HepG2 (cell line): ENCODE results near the gene SOS2. TPM values are rescaled to one million over a fixed set of nuclear protein-coding genes. Genes with fewer than 3 reads are reported as not detected.

Experiments used
- ATAC-seq: fragments of 200-7000 bp; cut with Tn5 transposase; 3 replicates; pipeline ENCODE4 v1.9.1; 2020; ENCODE audit warnings: mild to moderate bottlenecking, moderate library complexity
- BruUV-seq: library from RNA; stranded (reverse); fragments of 400-500 nt; replicated peaks from 2 replicates; lab custom pipeline; 2021; lab: Mats Ljungman, UMichigan
- CTCF ChIA-PET: fragments of 300-600 bp; formaldehyde crosslinking; extraction: SDS; loops from one replicate; lab custom pipeline; 2021; ENCODE audit warnings: low total read pairs, inconsistent platforms, low intra/inter-chr PET ratio; lab: Yijun Ruan, JAX
- POLR2A ChIA-PET: fragments of 350-600 bp; sonication (Branson Sonifier 250); formaldehyde crosslinking; loops from one replicate; lab custom pipeline; 2020; ENCODE audit warnings: antibody characterized with exemption, inconsistent platforms; lab: Yijun Ruan, JAX
- DNase-seq: peaks from one replicate; pipeline ENCODE4 v3.0.0-alpha.2; 2015; ENCODE audit warnings: low spot score
- FAIRE-seq: peaks from 3 replicates; lab custom pipeline; 2011; peaks lifted over from hg19 to GRCh38; lab: Jason Lieb, UNC
- H2AFZ ChIP-seq: one replicate; pipeline ENCODE4 v1.6.1; 2011; ENCODE audit warnings: low read length, inconsistent platforms
- H3K27ac ChIP-seq: fragments of 300-600 bp; 3 replicates; pipeline ENCODE4 v1.8.0; 2011; ENCODE audit warnings: mixed run types, mild to moderate bottlenecking, mixed read lengths, low read length, inconsistent platforms; ENCODE audit not compliant: insufficient read depth; ENCODE audit errors: extremely low read length
- H3K27me3 ChIP-seq, 2 experiments: fragments of 200-600 bp in 1 of 2; 2 replicates in 1 of 2; 3 replicates in 1 of 2; pipeline versions ENCODE4 v1.6.0 to v1.8.0; 2011; ENCODE audit warnings: low read length in 2 of 2, mild to moderate bottlenecking in 2 of 2, moderate library complexity in 2 of 2, inconsistent platforms in 1 of 2; ENCODE audit not compliant: insufficient read depth in 2 of 2, control insufficient read depth in 1 of 2
- H3K36me3 ChIP-seq, 2 experiments: fragments of 200-600 bp in 1 of 2; replicated peaks in 1 of 2; 2 replicates in 1 of 2; 3 replicates in 1 of 2; pipeline versions ENCODE4 v1.5.1 to v1.8.0; 2011; ENCODE audit warnings: low read length in 2 of 2, inconsistent platforms in 1 of 2; ENCODE audit not compliant: insufficient read depth in 2 of 2, control insufficient read depth in 1 of 2
- H3K4me1 ChIP-seq: 2 replicates; pipeline ENCODE4 v1.5.1; 2012; ENCODE audit warnings: low read length, inconsistent platforms; ENCODE audit not compliant: insufficient read depth
- H3K4me2 ChIP-seq: 2 replicates; pipeline ENCODE4 v1.6.0; 2011; ENCODE audit warnings: low read depth, low read length, inconsistent platforms
- H3K4me3 ChIP-seq, 3 experiments: fragments of 200-600 bp in 1 of 3; sonication (generic), shearing (Covaris generic) in 1 of 3; replicated peaks in 1 of 3; 2 replicates each; pipeline ENCODE4 v1.5.1; 2011 to 2016; ENCODE audit warnings: low read length in 3 of 3, inconsistent platforms in 2 of 3, low read depth in 2 of 3, mild to moderate bottlenecking in 2 of 3, control low read depth in 1 of 3, mixed read lengths in 1 of 3; ENCODE audit not compliant: insufficient read depth in 1 of 3
- H3K79me2 ChIP-seq: one replicate; pipeline ENCODE4 v1.6.1; 2011; ENCODE audit warnings: low read length, inconsistent platforms; ENCODE audit not compliant: insufficient read depth
- H3K9ac ChIP-seq: 2 replicates; pipeline ENCODE4 v1.6.0; 2011; ENCODE audit warnings: mild to moderate bottlenecking, low read depth, low read length, inconsistent platforms; ENCODE audit not compliant: insufficient read depth
- H3K9me3 ChIP-seq: 2 replicates; pipeline ENCODE4 v1.5.1; 2012; ENCODE audit warnings: mild to moderate bottlenecking, low read length
- H4K20me1 ChIP-seq: 2 replicates; pipeline ENCODE4 v1.6.0; 2011; ENCODE audit warnings: inconsistent platforms, mild to moderate bottlenecking, low read length, moderate library complexity; ENCODE audit not compliant: insufficient read depth
- HHEX ChIP-seq: IDR thresholded peaks from 2 replicates; pipeline ENCODE4 v1.6.1; 2016; ENCODE audit warnings: control low read depth
- PHB2 ChIP-seq: fragments of 450-650 bp; IDR thresholded peaks from 2 replicates; pipeline ENCODE4 v1.6.1; 2018; ENCODE audit not compliant: partially characterized antibody
- WGBS: methylation state at CpG from one replicate; pipeline ENCODE4 v1.1.6; 2017; ENCODE audit warnings: low lambda C conversion rate; 5-methylcytosine and 5-hydroxymethylcytosine counted together
- in situ Hi-C: cut with HindIII; loops from 2 replicates; pipeline ENCODE4 v1.10.0; 2017; ENCODE audit warnings: low pct_unique_long_range_greater_than_20kb; ENCODE audit not compliant: extremely low pct_ligation_motif_present
- intact Hi-C: fragments of 100-400 bp; cut with micrococcal nuclease; formaldehyde crosslinking; loops from one replicate; pipeline ENCODE4 v1.10.0; 2022; ENCODE audit not compliant: unreplicated experiment
- polyA plus RNA-seq, 8 experiments: library from polyadenylated mRNA; depleted of rRNA in 3 of 8; stranded (reverse) in 7 of 8; unstranded in 1 of 8; fragments of >200 nt; fragmentation: Illumina TruSeq in 4 of 8; extraction: Trizol in 4 of 8; gene quantifications; 2 replicates each; pipeline versions ENCODE4 v1.2.1 to v1.2.3, GENCODE V29; 2011 to 2016; ENCODE audit warnings: low read depth in 4 of 8, missing spikeins in 1 of 8, mixed read lengths in 1 of 8; ENCODE audit not compliant: insufficient read depth in 1 of 8
- total RNA-seq, 5 experiments: library from RNA; depleted of rRNA; stranded (reverse); fragments of >200 nt; fragmentation: Illumina TruSeq; extraction: Trizol; gene quantifications; 2 replicates each; pipeline ENCODE4 v1.2.3, GENCODE V29; 2016; ENCODE audit warnings: low read depth in 1 of 5
- TF ChIP-seq, protein P1 (sequence below): sonication (generic); formaldehyde crosslinking; IDR thresholded peaks from 2 replicates; pipeline ENCODE4 v1.4.0; 2020; ENCODE audit warnings: missing genetic modification reagents
- TF ChIP-seq, protein P2 (sequence below): sonication (generic); formaldehyde crosslinking; IDR thresholded peaks from 2 replicates; pipeline ENCODE4 v1.8.0; 2022; ENCODE audit warnings: missing genetic modification reagents, mild to moderate bottlenecking, inconsistent platforms, borderline replicate concordance

The SOS2 gene
- total and polyA plus RNA-seq, 2 of the 13 experiments (the other 11 are each of a cell fraction or from before 2014, with no cell fraction given), result 9.3 to 12.1 TPM

DNA sequence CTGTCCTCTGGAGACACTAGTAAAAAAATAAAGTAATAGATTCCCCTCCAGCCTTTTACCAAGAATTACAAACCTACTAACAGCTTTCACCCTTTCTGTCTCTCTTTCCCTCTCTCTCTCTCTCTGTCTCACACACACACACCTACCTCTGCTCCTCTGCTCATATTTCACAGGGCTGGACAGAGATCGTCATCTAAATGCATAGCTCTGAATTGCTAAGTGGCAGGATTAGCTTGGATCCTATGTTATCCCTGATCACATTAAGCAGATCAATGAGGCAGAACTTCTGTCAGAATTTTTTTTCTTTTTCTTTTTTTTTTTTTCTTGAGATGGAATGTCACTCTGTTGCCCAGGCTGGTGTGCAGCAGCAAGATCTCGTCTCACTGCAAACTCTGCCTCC is 137.9 kb downstream of the SOS2 start:
- WGBS, result 42% methylated on average over 1 of the region's 2 CpGs
- H3K27ac ChIP-seq, result no peak overlapping the region
- H3K9me3 ChIP-seq, result no peaks in the 10 kb centered on the region
- H3K79me2 ChIP-seq, result no peaks in the 10 kb centered on the region
- BruUV-seq, result no TSS peak
- CTCF ChIA-PET, result no interaction called here
- POLR2A ChIA-PET, result no interaction called here
- no peak overlapping the region for H3K4me3 ChIP-seq
- TF ChIP-seq HHEX (CRISPR knock-in tag), result no peak
- TF ChIP-seq PHB2, result no peak
- TF ChIP-seq, protein P1, sequence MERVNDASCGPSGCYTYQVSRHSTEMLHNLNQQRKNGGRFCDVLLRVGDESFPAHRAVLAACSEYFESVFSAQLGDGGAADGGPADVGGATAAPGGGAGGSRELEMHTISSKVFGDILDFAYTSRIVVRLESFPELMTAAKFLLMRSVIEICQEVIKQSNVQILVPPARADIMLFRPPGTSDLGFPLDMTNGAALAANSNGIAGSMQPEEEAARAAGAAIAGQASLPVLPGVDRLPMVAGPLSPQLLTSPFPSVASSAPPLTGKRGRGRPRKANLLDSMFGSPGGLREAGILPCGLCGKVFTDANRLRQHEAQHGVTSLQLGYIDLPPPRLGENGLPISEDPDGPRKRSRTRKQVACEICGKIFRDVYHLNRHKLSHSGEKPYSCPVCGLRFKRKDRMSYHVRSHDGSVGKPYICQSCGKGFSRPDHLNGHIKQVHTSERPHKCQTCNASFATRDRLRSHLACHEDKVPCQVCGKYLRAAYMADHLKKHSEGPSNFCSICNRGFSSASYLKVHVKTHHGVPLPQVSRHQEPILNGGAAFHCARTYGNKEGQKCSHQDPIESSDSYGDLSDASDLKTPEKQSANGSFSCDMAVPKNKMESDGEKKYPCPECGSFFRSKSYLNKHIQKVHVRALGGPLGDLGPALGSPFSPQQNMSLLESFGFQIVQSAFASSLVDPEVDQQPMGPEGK, result no peak
- TF ChIP-seq, protein P2, sequence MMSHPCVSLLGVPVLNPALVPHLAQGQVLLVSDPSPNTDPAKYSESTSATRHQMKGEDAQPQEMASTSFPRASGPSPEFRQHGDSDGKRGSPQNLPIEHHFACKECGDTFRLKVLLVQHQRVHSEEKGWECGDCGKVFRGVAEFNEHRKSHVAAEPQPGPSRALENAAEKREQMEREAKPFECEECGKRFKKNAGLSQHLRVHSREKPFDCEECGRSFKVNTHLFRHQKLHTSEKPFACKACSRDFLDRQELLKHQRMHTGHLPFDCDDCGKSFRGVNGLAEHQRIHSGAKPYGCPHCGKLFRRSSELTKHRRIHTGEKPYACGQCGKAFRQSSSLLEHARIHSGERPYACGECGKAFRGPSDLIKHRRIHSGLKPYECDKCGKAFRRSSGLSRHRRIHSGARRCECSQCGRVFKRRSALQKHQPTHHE (CRISPR knock-in tag), result no peak
- TF ChIP-seq, all 625 proteins: peak for 0
- Histone ChIP-seq H4K20me1 (no peaks in the 10 kb centered on the region), H3K4me2 (no peak overlapping the region), H3K4me1 (peaks cover 6% of the 10 kb centered on the region; the same call in 1 of the 2 replicates), H2AFZ (no peak overlapping the region), H3K36me3 (no peaks in the 10 kb centered on the region), H3K9ac (no peak overlapping the region), H3K27me3 (peaks cover 2 to 3% of the 10 kb centered on the region in 2 experiments; a peak in 1 of 5 replicates)
- DNase-seq (no peak), ATAC-seq (no peak), FAIRE-seq (no peak)
- in situ Hi-C loops (no loop called here), intact Hi-C loops (no loop called here)
